Ascending aorta (tissue), 2 donors: Measurements from ENCODE around the gene ABCC5. TPM values are rescaled to one million over a fixed set of nuclear protein-coding genes. Genes with fewer than 3 reads are reported as not detected.

Source experiments
- DNase-seq, 2 donors: peaks; one replicate each; pipeline ENCODE4 v3.0.0-alpha.2; 2019; ENCODE audit warnings: low spot score in 2 of 2
- H3K27ac ChIP-seq, 2 donors: fragments of 200-600 bp; sonication (generic); one replicate each; pipeline ENCODE4 v1.5.1; 2016 to 2017; ENCODE audit warnings: mild to moderate bottlenecking in 1 of 2
- H3K27me3 ChIP-seq: fragments of 200-600 bp; sonication (generic); one replicate; pipeline ENCODE4 v1.5.1; 2017
- H3K36me3 ChIP-seq, 2 donors: fragments of 200-600 bp; sonication (generic); one replicate each; pipeline ENCODE4 v1.5.1; 2016
- H3K4me1 ChIP-seq, 2 donors: fragments of 200-600 bp; sonication (generic); one replicate each; pipeline ENCODE4 v1.5.1; 2016 to 2017; ENCODE audit warnings: mild to moderate bottlenecking in 1 of 2
- H3K4me3 ChIP-seq, 2 donors: fragments of 200-600 bp; sonication (generic); one replicate each; pipeline ENCODE4 v1.5.1; 2016 to 2017; ENCODE audit warnings: mild to moderate bottlenecking in 1 of 2
- H3K9me3 ChIP-seq, 2 donors: fragments of 200-600 bp; sonication (generic); one replicate each; pipeline ENCODE4 v1.5.1; 2016
- intact Hi-C: fragments of 100-400 bp; cut with DNase I; formaldehyde crosslinking; loops from one replicate; pipeline ENCODE4 v1.15.1; 2023
- total RNA-seq: library from RNA; depleted of rRNA; stranded (reverse); fragments of >200 nt; gene quantifications from one replicate; pipeline ENCODE4 v1.1.0, GENCODE V29; 2016
- TF ChIP-seq, protein P1 (sequence below), 3 experiments: fragments of 200-600 bp in 2 of 3; fragments of 450-650 bp in 1 of 3; sonication (generic) in 2 of 3; IDR thresholded peaks; one replicate each; pipeline ENCODE4 v1.5.1; 2016 to 2019; ENCODE audit warnings: antibody characterized with exemption in 3 of 3, mild to moderate bottlenecking in 1 of 3, moderate library complexity in 1 of 3

The ABCC5 gene
- total RNA-seq, 1 donor from 2014 or later, result 16.2 TPM

DNA sequence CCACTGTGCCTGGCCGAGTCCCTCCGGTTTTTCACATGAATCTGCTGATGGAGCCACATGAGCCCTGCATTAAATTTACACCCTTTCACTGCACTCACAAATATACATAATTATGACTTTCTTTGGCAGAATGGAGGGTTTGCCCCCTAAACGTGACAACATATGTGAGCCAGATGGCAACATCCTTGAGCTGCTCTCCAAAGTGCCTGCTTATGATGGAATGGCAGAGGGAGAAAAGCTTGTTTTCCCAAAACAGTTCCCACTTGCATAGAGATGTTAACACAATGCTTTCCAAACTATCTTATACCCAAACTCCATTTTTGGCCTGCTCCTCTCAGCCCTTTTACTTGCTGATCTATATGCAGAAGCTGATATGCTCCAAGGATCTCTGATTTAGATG is 54.9 kb downstream of the ABCC5 start:
- Histone ChIP-seq H3K9me3 (no peaks in the 10 kb centered on the region), H3K36me3 (peaks cover 57 to 84% of the 10 kb centered on the region in 2 donors), H3K4me3 (no peak overlapping the region), H3K4me1 (no peaks in the 10 kb centered on the region), H3K27ac (no peak overlapping the region), H3K27me3 (no peaks in the 10 kb centered on the region)
- TF ChIP-seq, protein P1, sequence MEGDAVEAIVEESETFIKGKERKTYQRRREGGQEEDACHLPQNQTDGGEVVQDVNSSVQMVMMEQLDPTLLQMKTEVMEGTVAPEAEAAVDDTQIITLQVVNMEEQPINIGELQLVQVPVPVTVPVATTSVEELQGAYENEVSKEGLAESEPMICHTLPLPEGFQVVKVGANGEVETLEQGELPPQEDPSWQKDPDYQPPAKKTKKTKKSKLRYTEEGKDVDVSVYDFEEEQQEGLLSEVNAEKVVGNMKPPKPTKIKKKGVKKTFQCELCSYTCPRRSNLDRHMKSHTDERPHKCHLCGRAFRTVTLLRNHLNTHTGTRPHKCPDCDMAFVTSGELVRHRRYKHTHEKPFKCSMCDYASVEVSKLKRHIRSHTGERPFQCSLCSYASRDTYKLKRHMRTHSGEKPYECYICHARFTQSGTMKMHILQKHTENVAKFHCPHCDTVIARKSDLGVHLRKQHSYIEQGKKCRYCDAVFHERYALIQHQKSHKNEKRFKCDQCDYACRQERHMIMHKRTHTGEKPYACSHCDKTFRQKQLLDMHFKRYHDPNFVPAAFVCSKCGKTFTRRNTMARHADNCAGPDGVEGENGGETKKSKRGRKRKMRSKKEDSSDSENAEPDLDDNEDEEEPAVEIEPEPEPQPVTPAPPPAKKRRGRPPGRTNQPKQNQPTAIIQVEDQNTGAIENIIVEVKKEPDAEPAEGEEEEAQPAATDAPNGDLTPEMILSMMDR (IDR thresholded peaks at IDR 0.05), result no peak
- intact Hi-C loops, result no loop called here
- no peak for DNase-seq

DNA sequence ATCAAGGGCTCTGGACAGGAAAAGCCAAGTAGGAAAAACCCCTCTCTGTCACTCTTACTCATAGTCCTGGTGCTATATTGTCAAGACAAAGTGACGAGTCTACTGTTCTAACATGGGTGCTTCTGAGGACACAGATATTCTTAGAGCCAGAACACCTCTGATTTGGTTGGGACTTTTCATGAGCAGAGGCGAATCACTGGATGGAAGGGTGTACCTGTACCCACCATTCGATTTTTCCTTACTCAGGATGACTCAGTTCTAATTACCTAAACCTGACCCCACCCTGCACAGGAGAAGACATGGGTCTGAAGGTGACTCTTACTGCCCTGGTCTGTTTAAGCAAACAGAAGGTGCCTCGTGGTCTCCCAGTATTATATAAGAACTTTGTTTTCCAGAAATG is 58.5 kb downstream of the ABCC5 start:
- H3K4me3 ChIP-seq, result no peak overlapping the region
- no peak for DNase-seq
- H3K36me3 ChIP-seq, result peaks cover 22 to 66% of the 10 kb centered on the region in 2 donors
- H3K27me3 ChIP-seq, result no peaks in the 10 kb centered on the region
- TF ChIP-seq, protein P1 (IDR thresholded peaks at IDR 0.05), result no peak
- H3K4me1 ChIP-seq, result no peaks in the 10 kb centered on the region
- no peaks in the 10 kb centered on the region for H3K9me3 ChIP-seq
- intact Hi-C loops, result no loop called here
- no peak overlapping the region for H3K27ac ChIP-seq

DNA sequence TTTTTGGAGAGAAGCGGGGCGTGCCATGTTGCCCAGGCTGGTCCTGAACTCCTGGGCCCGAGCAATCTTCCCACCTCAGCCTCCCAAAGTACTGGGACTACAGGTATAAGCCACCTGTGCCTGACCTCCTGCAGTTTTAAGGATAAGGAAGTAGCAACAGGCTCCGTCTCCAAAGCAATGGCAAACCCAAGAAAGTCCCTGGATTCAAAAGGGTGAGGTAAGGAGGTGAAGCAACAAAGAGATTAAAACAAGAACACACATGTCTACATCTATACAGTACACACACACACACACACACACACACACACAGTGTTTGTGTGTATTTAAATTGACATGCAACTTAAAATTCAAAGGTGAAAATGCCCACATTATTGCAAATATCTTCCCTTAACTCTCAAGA is 58.9 kb downstream of the ABCC5 start:
- TF ChIP-seq, protein P1 (IDR thresholded peaks at IDR 0.05), result no peak
- H3K9me3 ChIP-seq, result no peaks in the 10 kb centered on the region
- H3K27me3 ChIP-seq, result no peaks in the 10 kb centered on the region
- H3K27ac ChIP-seq, result no peak overlapping the region
- H3K36me3 ChIP-seq, result peaks cover 20 to 62% of the 10 kb centered on the region in 2 donors
- no peak for DNase-seq
- intact Hi-C loops, result no loop called here
- H3K4me1 ChIP-seq, result no peaks in the 10 kb centered on the region
- H3K4me3 ChIP-seq, result no peak overlapping the region

DNA sequence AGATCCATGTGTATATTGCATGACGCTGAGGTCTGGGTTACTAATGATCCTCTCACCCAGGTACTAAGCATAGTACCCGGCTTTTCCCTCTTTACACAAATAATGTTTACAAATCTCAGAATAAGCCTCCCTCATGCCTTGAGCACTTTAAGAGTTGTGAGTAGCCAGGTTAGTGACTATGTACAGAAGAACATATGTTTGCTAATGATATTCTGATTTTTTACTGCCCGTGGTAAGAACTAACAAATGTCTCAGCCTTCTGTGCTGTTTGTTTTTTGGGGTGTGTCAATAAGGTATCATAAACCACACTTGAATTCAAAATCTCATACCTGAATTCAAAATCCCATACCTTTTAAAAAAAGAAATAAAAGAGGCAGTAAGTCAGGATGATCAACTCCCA is 59.5 kb downstream of the ABCC5 start:
- Histone ChIP-seq H3K27ac (no peak overlapping the region), H3K9me3 (no peaks in the 10 kb centered on the region), H3K36me3 (peaks cover 19 to 56% of the 10 kb centered on the region in 2 donors), H3K4me1 (no peaks in the 10 kb centered on the region), H3K4me3 (no peak overlapping the region), H3K27me3 (no peaks in the 10 kb centered on the region)
- TF ChIP-seq, protein P1 (IDR thresholded peaks at IDR 0.05), result no peak
- intact Hi-C loops, result no loop called here
- DNase-seq, result no peak

DNA sequence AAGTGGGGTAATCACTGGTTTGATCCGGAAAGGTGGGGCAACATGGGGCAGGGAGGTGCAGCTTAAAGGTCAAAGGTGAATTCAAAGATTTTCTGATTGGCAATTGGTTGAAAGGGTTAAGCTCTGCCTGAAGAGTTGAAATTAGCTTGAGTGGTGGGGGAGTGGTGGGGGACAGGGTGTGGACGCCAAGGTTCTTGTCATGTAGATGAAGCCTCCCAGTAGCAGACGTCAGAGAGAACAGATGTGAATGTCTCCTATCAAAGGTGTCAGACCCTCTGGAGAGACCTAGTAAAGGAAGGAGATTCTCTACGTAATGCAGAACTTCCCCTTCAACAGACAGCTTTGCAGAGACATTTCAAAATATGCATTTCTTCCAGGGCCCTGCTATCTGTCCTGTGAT is 62.8 kb downstream of the ABCC5 start:
- Histone ChIP-seq H3K27me3 (no peaks in the 10 kb centered on the region), H3K36me3 (peaks cover 33 to 68% of the 10 kb centered on the region in 2 donors), H3K4me3 (no peak overlapping the region), H3K9me3 (no peaks in the 10 kb centered on the region), H3K4me1 (no peaks in the 10 kb centered on the region), H3K27ac (no peak overlapping the region)
- TF ChIP-seq, protein P1 (IDR thresholded peaks at IDR 0.05), result no peak
- DNase-seq, result no peak
- intact Hi-C loops, result no loop called here

DNA sequence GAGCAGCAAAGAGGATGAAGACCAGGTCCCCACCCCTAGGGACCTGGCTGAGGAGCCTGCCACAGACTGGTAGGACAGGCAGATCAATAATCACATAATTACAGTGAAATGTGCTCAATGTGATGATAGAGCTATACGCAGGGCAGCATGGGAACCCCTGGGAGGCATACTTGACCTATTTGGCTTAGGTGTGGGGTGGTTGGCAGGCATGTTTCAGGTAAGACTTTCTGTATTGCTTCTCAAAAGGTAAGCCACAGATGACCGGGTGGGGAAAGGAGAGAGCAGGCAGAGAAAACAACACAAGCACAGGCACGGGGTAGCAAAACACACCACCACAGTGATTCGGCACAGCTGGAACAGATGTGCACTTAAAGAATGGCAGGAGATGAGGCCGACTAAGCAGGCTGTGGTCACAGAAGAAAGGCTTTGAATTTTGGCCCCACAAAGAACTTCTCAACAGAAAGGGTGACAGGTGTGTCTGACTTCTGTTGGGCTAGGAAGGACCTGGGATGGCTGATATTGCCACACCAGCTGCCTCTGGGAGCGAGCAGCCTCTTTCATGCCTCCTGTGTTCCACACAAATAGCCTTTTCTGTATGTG is 64.1 kb downstream of the ABCC5 start:
- Histone ChIP-seq H3K4me3 (no peak overlapping the region), H3K36me3 (peaks cover 44 to 70% of the 10 kb centered on the region in 2 donors), H3K9me3 (no peaks in the 10 kb centered on the region), H3K4me1 (no peaks in the 10 kb centered on the region), H3K27me3 (no peaks in the 10 kb centered on the region), H3K27ac (no peak overlapping the region)
- no peak for DNase-seq
- intact Hi-C loops, result no loop called here
- TF ChIP-seq, protein P1 (IDR thresholded peaks at IDR 0.05), result no peak
